Stimulated activated effector memory CD8-positive, alpha-beta T cell treated with anti-CD3 and anti-CD28 coated beads, Interleukin-12 subunit alpha, Interleukin-12 subunit beta, amount 100 ng/mL, for 72 hours (primary cell): ENCODE data around the gene SMG6.
"Not testable (repeated sequence)": the region's sequence is repeated elsewhere in the genome, so short reads cannot be mapped to it uniquely, and the experiment has no call there.

Source experiments
- ATAC-seq: fragments of 150-1000 bp; cut with Tn5 transposase; 2 replicates; pipeline ENCODE4 v1.10.0; 2021
- DNase-seq, 2 donors: peaks; one replicate each; pipeline ENCODE4 v3.0.0; 2021 to 2022; ENCODE audit warnings: low spot score in 2 of 2
- H3K27ac Mint-ChIP-seq: one replicate; pipeline ENCODE4 v1.8.0; 2022; ENCODE audit warnings: mild to moderate bottlenecking, mixed read lengths
- H3K36me3 Mint-ChIP-seq: one replicate; pipeline ENCODE4 v1.8.0; 2022; ENCODE audit warnings: mild to moderate bottlenecking, mixed read lengths
- H3K4me1 Mint-ChIP-seq: one replicate; pipeline ENCODE4 v1.8.0; 2022; ENCODE audit warnings: mixed read lengths
- H3K4me3 Mint-ChIP-seq: one replicate; pipeline ENCODE4 v1.8.0; 2022; ENCODE audit warnings: mild to moderate bottlenecking, mixed read lengths
- H3K9me3 Mint-ChIP-seq: one replicate; pipeline ENCODE4 v1.8.0; 2022; ENCODE audit warnings: mixed read lengths

The SMG6 gene

GRCh38 chr17:2279707-2280106, 23.9 kb downstream of the SMG6 start:
- Mint-ChIP-seq H3K27ac (no peak overlapping the region), H3K4me3 (no peak overlapping the region), H3K4me1 (peaks cover 42% of the 10 kb centered on the region), H3K36me3 (peaks cover 88% of the 10 kb centered on the region), H3K9me3 (no peaks in the 10 kb centered on the region)
- ATAC-seq, result no peak
- DNase-seq, result no peak

DNA sequence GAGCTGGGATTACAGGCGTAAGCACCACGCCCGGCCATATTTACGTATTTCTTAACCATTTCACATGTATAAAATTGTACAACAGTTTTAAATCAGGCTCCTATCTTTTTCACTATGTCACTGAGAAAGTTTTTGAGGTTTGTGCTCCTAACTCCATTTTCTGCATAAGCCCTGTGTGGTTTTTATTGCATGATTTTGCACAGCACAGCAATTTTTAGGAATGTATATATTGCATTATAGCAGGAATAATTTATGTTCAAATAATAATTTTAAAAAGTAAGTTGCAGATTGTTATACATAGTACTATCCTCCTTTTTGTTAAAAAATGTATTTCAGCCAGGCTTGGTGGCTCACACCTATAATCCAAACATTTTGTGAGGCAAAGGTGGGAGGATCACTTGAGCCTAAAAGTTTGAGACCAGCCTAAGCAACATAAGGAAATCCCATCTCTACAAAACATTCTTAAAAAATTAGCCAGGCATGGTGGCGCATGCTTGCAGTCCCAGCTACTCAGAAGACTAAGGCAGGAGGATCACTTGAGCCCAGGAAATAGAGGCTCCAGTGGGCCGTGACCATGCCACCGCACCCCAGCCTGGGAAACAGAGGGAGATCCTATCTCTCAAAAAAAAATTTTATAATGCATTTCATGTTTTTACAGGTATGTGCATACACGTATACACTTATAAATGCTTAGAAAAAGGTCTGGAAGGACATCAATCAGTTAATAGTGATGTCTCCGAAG, 26.0 kb downstream of the SMG6 start:
- ATAC-seq (no peak), DNase-seq (no peak)
- H3K27ac Mint-ChIP-seq, result no peak overlapping the region
- H3K4me3 Mint-ChIP-seq, result no peak overlapping the region
- peaks cover 72% of the 10 kb centered on the region for H3K36me3 Mint-ChIP-seq
- no peaks in the 10 kb centered on the region for H3K9me3 Mint-ChIP-seq
- peaks cover 42% of the 10 kb centered on the region for H3K4me1 Mint-ChIP-seq

DNA sequence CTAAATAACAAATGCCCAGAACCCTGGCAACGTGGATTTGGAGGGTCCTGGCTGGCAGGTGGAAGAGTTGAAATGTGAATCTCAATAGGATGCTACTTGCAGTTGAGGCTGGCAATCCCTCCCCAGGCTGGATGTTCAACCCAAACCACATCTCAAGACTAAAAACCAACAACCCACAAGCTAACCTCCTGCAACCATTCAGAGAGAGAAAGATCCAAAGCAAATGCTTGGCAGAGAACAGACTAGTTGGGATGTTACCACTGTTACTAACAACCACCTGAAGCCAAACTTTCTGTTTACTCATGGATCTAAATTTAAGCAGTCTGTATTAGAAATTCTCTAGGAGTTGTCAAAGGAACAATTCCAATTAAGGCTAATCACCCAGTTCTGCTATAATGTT, 27.9 kb downstream of the SMG6 start:
- H3K4me1 Mint-ChIP-seq, result peaks cover 38% of the 10 kb centered on the region
- H3K9me3 Mint-ChIP-seq, result no peaks in the 10 kb centered on the region
- ATAC-seq (peak; percentile 33), DNase-seq (no peak)
- peaks cover 61% of the 10 kb centered on the region for H3K36me3 Mint-ChIP-seq
- H3K27ac Mint-ChIP-seq, result peak overlapping the region; percentile 9
- no peak overlapping the region for H3K4me3 Mint-ChIP-seq

- H3K9me3 Mint-ChIP-seq, result no peaks in the 10 kb centered on the region
- no peak for ATAC-seq
- peaks cover 49% of the 10 kb centered on the region for H3K36me3 Mint-ChIP-seq
- no peak overlapping the region for H3K4me3 Mint-ChIP-seq
- no peak overlapping the region for H3K27ac Mint-ChIP-seq
- H3K4me1 Mint-ChIP-seq, result peaks cover 48% of the 10 kb centered on the region
- DNase-seq, result no peak
These were observed 29.2 kb downstream of the SMG6 start for GRCh38 chr17:2274414-2274813.

DNA sequence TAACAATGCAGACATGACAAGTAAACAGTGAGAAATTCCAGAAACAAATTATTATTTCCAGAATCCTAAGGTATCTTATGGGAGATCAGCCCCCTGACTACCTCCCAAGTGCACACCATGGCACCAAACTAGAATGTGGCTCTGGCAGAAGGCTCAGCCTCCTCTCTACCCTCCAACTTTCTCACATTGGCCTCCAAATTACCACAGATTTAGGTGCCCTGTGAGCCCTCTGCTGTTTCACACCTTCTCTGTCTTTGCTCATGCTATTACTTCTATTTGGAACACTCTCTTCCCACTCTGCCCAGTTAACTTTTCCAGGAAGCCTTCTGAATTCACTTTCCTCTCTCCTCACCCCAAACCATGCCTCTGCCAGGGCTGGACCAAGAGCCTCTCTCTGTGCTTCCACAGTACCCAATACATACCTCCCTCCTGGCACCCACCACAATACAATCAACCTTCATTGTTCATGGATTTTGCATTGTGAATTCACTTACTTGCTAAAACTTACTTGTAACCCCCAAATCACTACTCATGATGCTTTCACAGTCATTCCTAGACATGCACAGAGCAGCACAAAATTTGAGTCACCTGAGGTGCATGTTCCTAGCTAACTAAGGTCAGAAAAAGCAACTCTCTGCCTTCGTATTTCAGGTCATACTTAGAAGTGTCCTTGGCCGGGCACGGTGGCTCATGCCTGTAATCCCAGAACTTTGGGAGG, 31.4 kb downstream of the SMG6 start:
- Mint-ChIP-seq H3K4me3 (peak overlapping the region; percentile 62), H3K36me3 (peaks cover 36% of the 10 kb centered on the region), H3K9me3 (no peaks in the 10 kb centered on the region), H3K4me1 (peaks cover 59% of the 10 kb centered on the region), H3K27ac (peak overlapping the region; percentile 80)
- peak; percentile 97 for ATAC-seq
- peak in 1 of 2 donors; percentile 63 for DNase-seq

GRCh38 chr17:2267354-2267753, 36.2 kb downstream of the SMG6 start:
- no peak for DNase-seq
- no peak for ATAC-seq
- Mint-ChIP-seq H3K27ac (peak overlapping the region; percentile 99), H3K4me3 (peak overlapping the region; percentile 72), H3K9me3 (no peaks in the 10 kb centered on the region), H3K36me3 (peaks cover 49% of the 10 kb centered on the region), H3K4me1 (peaks cover 72% of the 10 kb centered on the region)

DNA sequence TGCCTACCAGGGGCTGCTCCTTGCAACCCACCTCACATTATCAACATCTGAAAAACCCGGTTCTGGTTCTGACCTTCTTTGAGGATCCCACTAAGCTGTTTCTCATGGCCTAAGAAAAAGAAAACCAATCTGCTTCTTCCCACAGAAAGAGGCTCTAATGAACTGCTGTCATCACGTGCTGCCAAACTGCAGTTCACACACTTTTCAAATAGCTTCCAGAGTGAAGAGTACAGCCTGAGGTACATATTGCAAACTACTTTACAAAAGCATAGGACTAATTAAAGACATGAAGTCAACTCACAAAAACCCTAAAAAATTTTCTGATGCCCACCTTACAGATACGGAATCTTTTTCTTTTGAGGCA, 36.7 kb downstream of the SMG6 start:
- Mint-ChIP-seq H3K36me3 (peaks cover 49% of the 10 kb centered on the region), H3K4me3 (peak overlapping the region; percentile 72), H3K4me1 (peaks cover 69% of the 10 kb centered on the region), H3K9me3 (no peaks in the 10 kb centered on the region), H3K27ac (peak overlapping the region; percentile 99)
- DNase-seq (no peak), ATAC-seq (no peak)

GRCh38 chr17:2266045-2266864, 37.3 kb downstream of the SMG6 start:
- H3K27ac Mint-ChIP-seq, result peak overlapping the region; percentile 99
- DNase-seq, result peak; percentile 67 to 91
- peak overlapping the region; percentile 72 for H3K4me3 Mint-ChIP-seq
- H3K4me1 Mint-ChIP-seq, result peaks cover 72% of the 10 kb centered on the region
- no peaks in the 10 kb centered on the region for H3K9me3 Mint-ChIP-seq
- H3K36me3 Mint-ChIP-seq, result peaks cover 54% of the 10 kb centered on the region
- ATAC-seq, result peak; percentile 94

DNA sequence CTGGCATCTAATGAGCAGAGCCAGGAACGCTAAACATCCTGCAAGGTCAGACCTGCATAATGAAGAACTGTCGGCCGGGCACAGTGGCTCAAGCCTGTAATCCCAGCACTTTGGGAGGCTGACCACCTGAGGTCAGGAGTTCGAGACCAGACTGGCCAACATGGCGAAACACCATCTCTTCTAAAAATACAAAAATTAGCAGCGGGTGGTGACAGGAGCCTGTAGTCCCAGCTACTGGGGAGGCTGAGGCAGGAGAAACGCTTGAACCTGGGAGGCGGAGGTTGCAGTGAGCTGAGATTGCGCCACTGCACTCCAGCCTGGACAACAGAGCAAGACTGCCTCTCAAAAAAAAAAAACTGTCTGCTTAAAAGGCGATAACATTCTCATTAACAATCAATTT, 38.4 kb downstream of the SMG6 start:
- H3K4me3 Mint-ChIP-seq, result peak overlapping the region; percentile 72
- ATAC-seq, H3K9me3 Mint-ChIP-seq, DNase-seq: not testable (repeated sequence)
- H3K4me1 Mint-ChIP-seq, result peaks cover 71% of the 10 kb centered on the region
- peak overlapping the region; percentile 99 for H3K27ac Mint-ChIP-seq
- H3K36me3 Mint-ChIP-seq, result peaks cover 58% of the 10 kb centered on the region

- ATAC-seq (no peak), DNase-seq (peak in 1 of 2 donors; percentile 57)
- peaks cover 64% of the 10 kb centered on the region for H3K36me3 Mint-ChIP-seq
- peaks cover 74% of the 10 kb centered on the region for H3K4me1 Mint-ChIP-seq
- peak overlapping the region; percentile 99 for H3K27ac Mint-ChIP-seq
- no peaks in the 10 kb centered on the region for H3K9me3 Mint-ChIP-seq
- H3K4me3 Mint-ChIP-seq, result peak overlapping the region; percentile 72
These were observed 39.3 kb downstream of the SMG6 start for GRCh38 chr17:2264067-2264860.

GRCh38 chr17:2263183-2264066, 40.2 kb downstream of the SMG6 start:
- peaks cover 61% of the 10 kb centered on the region for H3K36me3 Mint-ChIP-seq
- peak overlapping the region; percentile 72 for H3K4me3 Mint-ChIP-seq
- DNase-seq (no peak), ATAC-seq (peak; percentile 44)
- H3K9me3 Mint-ChIP-seq, result no peaks in the 10 kb centered on the region
- H3K4me1 Mint-ChIP-seq, result peaks cover 81% of the 10 kb centered on the region
- H3K27ac Mint-ChIP-seq, result peak overlapping the region; percentile 99

DNA sequence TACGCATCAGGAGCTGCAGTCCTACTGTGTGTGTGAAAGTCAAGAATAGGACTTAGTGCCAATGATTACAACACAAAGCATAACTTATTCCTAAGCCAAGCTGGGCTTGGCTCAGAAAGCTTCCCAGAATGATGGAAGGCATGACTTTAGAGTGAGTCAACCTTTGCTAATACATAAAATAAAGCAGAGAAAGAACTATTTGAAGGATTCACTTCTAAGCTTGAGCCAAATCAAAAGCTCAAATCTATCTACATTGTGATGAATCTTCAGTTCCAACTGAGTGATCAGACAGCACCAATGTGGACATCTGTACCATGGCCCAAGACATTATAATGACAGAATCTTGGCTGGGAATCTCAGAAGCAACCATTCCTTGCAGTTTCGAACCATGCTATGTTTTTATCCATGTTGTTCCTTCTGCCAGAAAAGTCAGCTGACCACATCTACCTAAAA, 41.4 kb downstream of the SMG6 start:
- peak overlapping the region; percentile 72 for H3K4me3 Mint-ChIP-seq
- DNase-seq (no peak), ATAC-seq (no peak)
- H3K4me1 Mint-ChIP-seq, result peaks cover 77% of the 10 kb centered on the region
- peaks cover 61% of the 10 kb centered on the region for H3K36me3 Mint-ChIP-seq
- H3K27ac Mint-ChIP-seq, result peak overlapping the region; percentile 99
- no peaks in the 10 kb centered on the region for H3K9me3 Mint-ChIP-seq

DNA sequence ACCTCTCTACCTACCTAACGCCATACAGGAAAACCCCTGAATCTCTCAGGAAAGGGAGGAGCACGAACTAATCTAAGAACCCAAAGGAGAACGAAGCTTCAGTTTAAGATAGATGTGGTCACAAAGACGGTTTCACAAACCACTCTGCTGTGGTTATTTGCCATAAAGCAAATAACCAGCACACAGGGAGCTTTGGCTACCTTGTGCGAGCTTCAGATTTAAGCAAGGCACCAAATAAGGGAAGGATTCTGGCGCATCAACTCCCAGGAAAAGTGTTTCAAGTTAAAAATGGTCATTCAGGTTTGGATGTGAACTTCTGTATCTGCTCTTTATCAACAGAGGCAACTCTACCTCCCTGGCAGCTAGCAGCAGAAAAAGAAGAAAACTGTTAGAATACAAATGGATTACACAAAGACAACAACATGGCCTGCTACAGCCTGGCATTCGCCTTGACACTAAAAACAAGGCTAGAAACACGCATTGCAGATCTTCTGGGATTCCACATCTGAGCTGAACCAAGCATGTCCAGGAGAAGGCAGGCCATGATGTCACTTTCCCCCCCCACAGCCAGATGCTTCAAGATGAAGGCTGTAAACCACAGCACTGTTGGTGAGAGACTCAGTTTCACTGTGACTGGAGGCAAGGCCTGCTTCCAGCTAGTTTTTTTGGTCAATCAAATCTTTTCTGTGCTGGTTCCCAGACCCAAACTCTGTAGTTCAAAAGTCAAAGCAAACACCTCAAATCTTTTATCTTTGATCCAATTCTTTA, 43.6 kb downstream of the SMG6 start:
- ATAC-seq, result peak; percentile 95
- DNase-seq, result peak; percentile 45 to 84
- peak overlapping the region; percentile 67 for H3K4me3 Mint-ChIP-seq
- H3K4me1 Mint-ChIP-seq, result peaks cover 62% of the 10 kb centered on the region
- H3K9me3 Mint-ChIP-seq, result no peaks in the 10 kb centered on the region
- H3K27ac Mint-ChIP-seq, result peak overlapping the region; percentile 92
- H3K36me3 Mint-ChIP-seq, result peaks cover 50% of the 10 kb centered on the region
